BE2C (cell line): ENCODE data around the gene CLCN4.

Experiments used
- DNase-seq: peaks from one replicate; pipeline ENCODE4 v3.0.0-alpha.2; 2020
- H3K27me3 ChIP-seq: fragments of 250-450 bp; sonication (Bioruptor Pico); 2 replicates; pipeline ENCODE4 v1.5.1; 2020; ENCODE audit warnings: mild to moderate bottlenecking
- H3K36me3 ChIP-seq: fragments of 250-450 bp; sonication (Bioruptor Pico); 2 replicates; pipeline ENCODE4 v1.5.1; 2020; ENCODE audit warnings: mild to moderate bottlenecking
- H3K4me1 ChIP-seq: fragments of 250-450 bp; sonication (Bioruptor Pico); 2 replicates; pipeline ENCODE4 v1.5.1; 2020
- H3K4me3 ChIP-seq: 2 replicates; pipeline ENCODE4 v1.5.1; 2011; ENCODE audit warnings: low read depth, low read length
- H3K9me3 ChIP-seq: fragments of 250-450 bp; sonication (Bioruptor Pico); 2 replicates; pipeline ENCODE4 v1.5.1; 2020
- CTCF ChIP-seq: IDR thresholded peaks from 2 replicates; pipeline ENCODE4 v1.5.1; 2012; ENCODE audit warnings: mild to moderate bottlenecking, low read depth, low read length

CLCN4 gene

GRCh38 chrX:10223276-10223675 lies 66.5 kb downstream of the CLCN4 start:
- peak; percentile 27 for DNase-seq
- Histone ChIP-seq H3K9me3 (no peaks in the 10 kb centered on the region), H3K27me3 (no peaks in the 10 kb centered on the region), H3K36me3 (no peaks in the 10 kb centered on the region), H3K4me3 (no peak overlapping the region), H3K4me1 (no peaks in the 10 kb centered on the region)
- no peak for TF ChIP-seq CTCF

- no peaks in the 10 kb centered on the region for H3K9me3 ChIP-seq
- no peak for TF ChIP-seq CTCF
- H3K36me3 ChIP-seq, result no peaks in the 10 kb centered on the region
- H3K27me3 ChIP-seq, result no peaks in the 10 kb centered on the region
- DNase-seq, result no peak
- no peak overlapping the region for H3K4me3 ChIP-seq
- no peaks in the 10 kb centered on the region for H3K4me1 ChIP-seq
These were observed 67.0 kb downstream of the CLCN4 start for GRCh38 chrX:10223781-10224180.

- Histone ChIP-seq H3K27me3 (no peaks in the 10 kb centered on the region), H3K9me3 (no peaks in the 10 kb centered on the region), H3K4me3 (no peak overlapping the region), H3K36me3 (no peaks in the 10 kb centered on the region), H3K4me1 (0 out of 2 replicates have a peak, but pooled peaks cover 4% of the 10 kb centered on the region)
- no peak for DNase-seq
- no peak for TF ChIP-seq CTCF
These were observed 73.4 kb downstream of the CLCN4 start for GRCh38 chrX:10230222-10230621.

GRCh38 chrX:10231461-10231860 lies 74.7 kb downstream of the CLCN4 start:
- H3K4me1 ChIP-seq, result 0 out of 2 replicates have a peak, but pooled peaks cover 4% of the 10 kb centered on the region
- H3K4me3 ChIP-seq, result no peak overlapping the region
- H3K27me3 ChIP-seq, result no peaks in the 10 kb centered on the region
- no peaks in the 10 kb centered on the region for H3K9me3 ChIP-seq
- TF ChIP-seq CTCF, result no peak
- no peak for DNase-seq
- no peaks in the 10 kb centered on the region for H3K36me3 ChIP-seq

GRCh38 chrX:10233173-10233572 lies 76.4 kb downstream of the CLCN4 start:
- 0 out of 2 replicates have a peak, but pooled peaks cover 4% of the 10 kb centered on the region for H3K4me1 ChIP-seq
- peak; percentile 30 for DNase-seq
- H3K9me3 ChIP-seq, result no peaks in the 10 kb centered on the region
- TF ChIP-seq CTCF, result no peak
- H3K36me3 ChIP-seq, result no peaks in the 10 kb centered on the region
- H3K27me3 ChIP-seq, result no peaks in the 10 kb centered on the region
- H3K4me3 ChIP-seq, result no peak overlapping the region

- H3K27me3 ChIP-seq, result no peaks in the 10 kb centered on the region
- no peak for DNase-seq
- no peaks in the 10 kb centered on the region for H3K9me3 ChIP-seq
- TF ChIP-seq CTCF, result no peak
- no peaks in the 10 kb centered on the region for H3K36me3 ChIP-seq
- 0 out of 2 replicates have a peak, but pooled peaks cover 4% of the 10 kb centered on the region for H3K4me1 ChIP-seq
- no peak overlapping the region for H3K4me3 ChIP-seq
These were observed 76.9 kb downstream of the CLCN4 start for GRCh38 chrX:10233696-10234095.
